ENCODE results near the gene TBC1D1. TPM values are rescaled to one million over a fixed set of nuclear protein-coding genes. Genes with fewer than 3 reads are reported as not detected.
"Not testable (repeated sequence)": the region's sequence is repeated elsewhere in the genome, so short reads cannot be mapped to it uniquely, and the experiment has no call there.

Gene TBC1D1
- total RNA-seq, 1 donor from 2014 or later, result 104 TPM

GRCh38 chr4:37922328-37922727 lies 31.4 kb downstream of the TBC1D1 start:
- DNase-seq (ENCODE audit: low spot score), result no peak

DNA sequence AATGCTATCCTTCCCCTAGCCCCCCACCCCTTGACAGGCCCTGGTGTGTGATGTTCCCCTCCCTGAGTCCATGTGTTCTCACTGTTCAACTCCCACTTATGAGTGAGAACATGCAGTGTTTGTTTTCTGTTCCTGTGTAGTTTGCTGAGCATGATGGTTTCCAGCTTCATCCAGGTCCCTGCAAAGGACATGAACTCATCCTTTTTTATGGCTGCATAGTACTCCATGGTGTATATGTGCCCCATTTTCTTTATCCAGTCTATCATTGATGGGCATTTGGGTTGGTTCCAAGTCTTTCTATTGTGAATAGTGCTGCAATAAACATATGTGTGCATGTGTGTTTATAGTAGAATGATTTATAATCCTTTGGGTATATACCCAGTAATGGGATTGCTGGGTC lies 32.2 kb downstream of the TBC1D1 start:
- not testable (repeated sequence) for DNase-seq (ENCODE audit: low spot score)

GRCh38 chr4:37924946-37925345 lies 34.1 kb downstream of the TBC1D1 start:
- no peak for DNase-seq (ENCODE audit: low spot score)

GRCh38 chr4:37927434-37927833 lies 36.5 kb downstream of the TBC1D1 start:
- DNase-seq (ENCODE audit: low spot score), result no peak

DNA sequence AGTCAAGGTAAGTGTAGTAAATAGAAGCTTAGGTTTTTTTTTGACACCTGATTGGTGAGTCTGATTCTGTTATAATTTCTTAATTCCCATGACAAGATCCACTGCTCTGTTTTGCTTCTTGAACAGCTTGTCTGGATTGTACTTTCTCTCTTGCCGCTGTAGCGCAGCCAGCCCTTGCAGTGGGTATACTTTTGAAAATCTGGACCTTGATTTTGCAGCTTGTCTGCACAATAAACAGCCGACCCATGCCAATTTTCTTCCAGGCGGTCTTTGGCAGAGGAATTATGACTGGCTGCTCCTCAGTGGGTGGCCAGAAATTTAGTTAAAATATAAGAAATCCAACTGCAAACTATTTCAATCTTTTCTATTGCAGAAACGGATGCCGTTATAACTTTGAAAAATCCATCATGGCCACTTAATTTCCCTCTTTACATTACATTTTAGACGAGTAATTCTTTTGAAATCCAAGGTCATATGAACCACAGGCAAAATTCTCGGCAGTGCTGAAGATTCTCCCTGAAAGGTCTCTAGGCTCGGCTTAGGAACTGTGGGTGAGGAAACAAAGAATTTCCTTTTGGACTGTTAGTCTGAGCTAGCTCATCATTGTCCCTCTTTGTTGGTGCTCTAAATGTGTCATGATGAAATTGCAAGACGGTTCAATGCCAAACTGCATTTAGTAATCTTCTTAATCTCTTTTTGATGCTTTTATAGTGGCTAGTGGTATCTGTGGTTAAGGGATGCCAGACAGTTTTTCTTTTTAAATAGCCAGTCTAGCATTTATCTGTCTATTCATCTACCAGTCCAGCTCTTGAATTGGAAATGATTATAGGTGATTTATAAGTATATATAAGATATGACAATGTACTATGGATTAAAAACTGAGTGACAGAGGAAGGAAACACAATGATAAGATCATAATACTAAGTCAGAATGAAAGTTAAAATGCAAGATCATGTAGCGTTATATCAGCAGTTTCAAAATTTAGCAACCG lies 37.8 kb downstream of the TBC1D1 start:
- no peak for DNase-seq (ENCODE audit: low spot score)

DNA sequence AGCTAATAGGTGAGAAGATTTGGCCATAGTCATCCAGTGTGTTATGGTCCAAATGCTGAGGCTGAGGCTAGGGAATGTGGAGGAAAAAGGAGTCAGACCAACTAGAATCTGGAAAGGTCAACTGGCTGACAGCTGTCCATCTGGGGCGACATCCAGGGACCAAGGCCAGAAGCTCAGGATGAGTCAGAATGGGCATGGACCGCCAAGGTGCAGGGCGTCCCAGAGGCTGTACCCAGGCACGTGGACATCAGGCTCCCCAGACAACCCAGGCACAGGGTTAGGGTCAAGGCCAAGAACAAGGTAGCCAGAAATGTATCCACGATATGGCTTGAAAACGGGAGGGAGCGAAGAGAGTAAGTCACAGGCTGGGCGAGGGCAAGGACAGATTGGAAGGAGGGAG lies 43.2 kb downstream of the TBC1D1 start:
- no peak for DNase-seq (ENCODE audit: low spot score)

GRCh38 chr4:37934609-37935008 lies 43.7 kb downstream of the TBC1D1 start:
- no peak for DNase-seq (ENCODE audit: low spot score)

DNA sequence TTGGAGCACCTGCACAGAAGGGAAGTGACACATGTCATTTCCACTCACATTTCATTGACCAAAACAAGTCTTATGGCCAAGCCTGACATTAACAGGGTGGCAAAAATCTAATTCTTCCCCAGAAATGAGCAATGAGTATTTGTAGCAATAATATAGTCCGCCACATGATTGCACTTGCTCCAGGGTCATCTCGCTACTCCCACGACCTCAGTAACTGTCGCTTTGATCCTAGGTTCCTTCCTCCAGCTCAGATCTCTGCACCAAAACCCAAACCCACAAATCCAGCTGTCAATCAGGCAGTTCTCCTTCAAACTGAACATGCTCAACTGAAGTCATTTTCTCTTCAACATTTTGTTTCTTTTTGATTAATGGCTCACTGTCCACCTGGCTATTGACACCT lies 44.1 kb downstream of the TBC1D1 start:
- DNase-seq (ENCODE audit: low spot score), result no peak

GRCh38 chr4:37936889-37937498 lies 46.1 kb downstream of the TBC1D1 start:
- no peak for DNase-seq (ENCODE audit: low spot score)

- no peak for DNase-seq (ENCODE audit: low spot score)
Observed at GRCh38 chr4:37938208-37938607, 47.3 kb downstream of the TBC1D1 start.

GRCh38 chr4:37946503-37947179 lies 55.8 kb downstream of the TBC1D1 start:
- DNase-seq (ENCODE audit: low spot score), result no peak

GRCh38 chr4:37948542-37948941 lies 57.7 kb downstream of the TBC1D1 start:
- DNase-seq (ENCODE audit: low spot score), result no peak

DNA sequence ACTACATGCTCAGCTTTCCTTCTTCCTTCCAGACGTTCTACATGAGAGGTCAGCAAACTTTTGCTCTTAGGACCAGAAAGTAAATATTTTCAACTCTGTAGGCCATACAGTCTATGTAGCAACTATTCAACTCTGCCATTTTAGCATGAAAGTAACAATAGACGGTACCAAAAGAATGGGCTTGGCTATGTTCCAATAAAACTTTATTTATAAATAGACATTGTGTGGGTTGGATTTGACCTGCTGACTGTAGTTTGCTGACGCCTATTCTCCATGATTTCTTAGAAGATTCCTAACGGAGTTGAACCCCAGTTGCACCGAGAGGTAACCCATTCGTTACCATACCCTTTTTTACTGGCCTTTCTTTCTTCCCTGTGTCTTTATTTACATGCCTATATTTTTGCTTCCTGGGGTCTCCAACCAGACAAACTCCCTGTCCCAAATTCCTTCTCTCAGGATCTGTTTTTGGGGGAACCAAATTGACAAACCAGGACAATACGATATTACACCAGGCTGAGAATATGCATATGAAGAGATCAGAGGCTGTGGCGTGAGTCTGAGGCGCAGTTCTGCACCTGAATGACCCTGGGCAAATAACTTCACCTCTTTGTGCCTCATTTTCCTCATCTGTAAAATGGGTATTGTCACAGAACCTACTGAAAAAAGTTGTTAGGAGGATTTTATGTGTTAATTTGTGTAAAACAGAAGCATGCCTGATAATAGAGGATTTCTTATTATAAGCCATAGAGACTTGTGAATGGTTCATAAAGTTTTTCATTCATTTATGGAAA lies 58.9 kb downstream of the TBC1D1 start:
- DNase-seq (ENCODE audit: low spot score), result no peak

- no peak for DNase-seq (ENCODE audit: low spot score)
Observed at GRCh38 chr4:37951461-37952352, 60.8 kb downstream of the TBC1D1 start.

- DNase-seq (ENCODE audit: low spot score), result no peak
Observed at GRCh38 chr4:37953156-37953555, 62.3 kb downstream of the TBC1D1 start.

DNA sequence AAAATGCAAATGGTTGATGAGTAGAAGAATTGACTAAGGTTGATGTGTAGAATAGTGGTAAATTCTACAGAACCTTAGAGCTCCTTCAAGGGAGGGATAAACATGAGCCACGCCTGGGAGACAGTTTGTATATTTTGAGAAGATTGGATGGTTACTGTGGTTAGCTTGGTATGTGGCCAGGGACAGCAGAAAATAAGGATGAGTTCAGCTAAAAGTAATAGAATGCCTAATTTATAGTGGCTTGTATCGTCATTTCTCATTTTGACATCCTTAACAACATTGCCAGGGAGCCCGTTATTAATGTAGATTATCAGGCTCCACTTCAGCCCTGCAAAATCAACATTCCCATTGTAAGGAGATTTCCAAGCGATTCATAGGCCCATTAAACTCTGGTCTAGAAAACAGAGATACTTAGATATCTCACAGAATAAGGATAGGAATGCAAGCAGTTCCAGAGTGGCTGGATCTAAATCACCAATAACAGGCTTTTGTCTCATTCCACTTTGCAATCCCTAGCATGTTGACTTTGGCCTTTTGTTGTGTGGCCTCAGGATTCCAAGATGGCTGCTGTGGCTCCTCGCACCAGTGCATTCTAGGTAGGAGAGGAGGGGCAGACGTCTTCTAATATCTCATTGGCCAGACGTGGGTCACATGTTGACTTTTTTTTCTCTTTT lies 62.9 kb downstream of the TBC1D1 start:
- DNase-seq (ENCODE audit: low spot score), result no peak

- DNase-seq (ENCODE audit: low spot score), result no peak
Observed at GRCh38 chr4:37956941-37957340, 66.1 kb downstream of the TBC1D1 start.

DNA sequence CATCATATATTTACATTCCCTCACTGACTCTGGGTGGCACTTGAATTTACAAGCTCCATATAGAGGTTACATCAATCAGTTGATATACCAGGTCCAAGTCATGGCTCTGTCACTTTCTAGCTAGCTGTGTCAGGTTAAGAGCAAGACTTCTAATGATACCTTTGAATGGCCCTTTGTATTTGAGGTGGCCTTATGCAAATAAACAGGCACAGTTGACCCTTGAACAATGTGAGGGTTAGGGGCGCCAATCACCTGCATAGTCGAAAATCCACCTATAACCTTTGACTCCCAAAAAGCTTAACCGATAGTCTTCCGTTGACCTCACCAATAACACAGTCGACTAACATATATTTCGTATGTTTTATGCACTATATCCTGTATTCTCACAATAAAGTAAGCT lies 68.0 kb downstream of the TBC1D1 start:
- DNase-seq (ENCODE audit: low spot score), result no peak

DNA sequence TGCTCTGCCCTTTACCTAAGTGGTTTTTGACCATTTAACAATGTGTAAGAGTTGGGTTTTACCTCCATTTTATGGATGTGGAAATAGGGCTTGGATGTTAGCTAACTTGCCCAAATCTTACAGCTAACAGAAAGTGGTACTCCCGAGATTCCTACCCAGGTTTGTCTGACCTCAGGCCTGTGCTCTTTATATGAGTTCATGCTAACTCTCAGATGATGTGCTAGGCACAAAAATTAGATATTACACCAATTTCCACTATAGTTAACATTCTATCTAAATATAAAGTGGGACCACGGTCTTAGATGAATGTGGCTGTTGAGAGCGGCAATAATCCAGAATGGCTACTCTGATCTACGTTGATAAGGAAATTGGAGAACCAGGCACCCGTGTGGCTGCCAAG lies 69.2 kb downstream of the TBC1D1 start, which contains the start of gene PTTG2:
TSS of gene PTTG2 (plus strand) at position 301 of the 400 bp plus-strand sequence. CDS start at position 338, 37 bp downstream.
- no peak for DNase-seq (ENCODE audit: low spot score)
